ENCODE measurements around the gene PPP2R2B.

The PPP2R2B gene

GRCh38 chr5:146533260-146533857 lies 345.2 kb downstream of the PPP2R2B start:
- peak; percentile 5 for DNase-seq
